ENCODE data around the gene PA2G4.

Gene PA2G4

GRCh38 chr12:56119361-56119796 is 15.0 kb downstream of the PA2G4 start:
- Histone ChIP-seq H3K36me3 (ENCODE audit: control insufficient read depth, insufficient read depth, low read length) (peaks cover 6% of the 10 kb centered on the region), H3K27me3 (replicated peaks; ENCODE audit: control insufficient read depth, insufficient read depth, low read length) (no peaks in the 10 kb centered on the region), H3K4me3 (replicated peaks; ENCODE audit: low read depth, low read length) (peak overlapping the region; percentile 73)
- peak; percentile 65 for TF ChIP-seq CTCF (IDR thresholded peaks at IDR 0.05; ENCODE audit: insufficient read depth, low read length, poor library complexity, severe bottlenecking)
- DNase-seq (ENCODE audit: extremely low read depth, insufficient read length), result no peak

GRCh38 chr12:56120158-56120846 is 15.9 kb downstream of the PA2G4 start:
- Histone ChIP-seq H3K4me3 (replicated peaks; ENCODE audit: low read depth, low read length) (no peak overlapping the region), H3K27me3 (replicated peaks; ENCODE audit: control insufficient read depth, insufficient read depth, low read length) (no peaks in the 10 kb centered on the region), H3K36me3 (ENCODE audit: control insufficient read depth, insufficient read depth, low read length) (peaks cover 6% of the 10 kb centered on the region)
- no peak for TF ChIP-seq CTCF (IDR thresholded peaks at IDR 0.05; ENCODE audit: insufficient read depth, low read length, poor library complexity, severe bottlenecking)
- no peak for DNase-seq (ENCODE audit: extremely low read depth, insufficient read length)

- H3K27me3 ChIP-seq (replicated peaks; ENCODE audit: control insufficient read depth, insufficient read depth, low read length), result no peaks in the 10 kb centered on the region
- no peak overlapping the region for H3K4me3 ChIP-seq (replicated peaks; ENCODE audit: low read depth, low read length)
- TF ChIP-seq CTCF (IDR thresholded peaks at IDR 0.05; ENCODE audit: insufficient read depth, low read length, poor library complexity, severe bottlenecking), result no peak
- H3K36me3 ChIP-seq (ENCODE audit: control insufficient read depth, insufficient read depth, low read length), result peaks cover 6% of the 10 kb centered on the region
- DNase-seq (ENCODE audit: extremely low read depth, insufficient read length), result no peak
These were observed 17.0 kb downstream of the PA2G4 start for GRCh38 chr12:56121204-56121870.

- no peaks in the 10 kb centered on the region for H3K27me3 ChIP-seq (replicated peaks; ENCODE audit: control insufficient read depth, insufficient read depth, low read length)
- peaks cover 6% of the 10 kb centered on the region for H3K36me3 ChIP-seq (ENCODE audit: control insufficient read depth, insufficient read depth, low read length)
- no peak for TF ChIP-seq CTCF (IDR thresholded peaks at IDR 0.05; ENCODE audit: insufficient read depth, low read length, poor library complexity, severe bottlenecking)
- no peak for DNase-seq (ENCODE audit: extremely low read depth, insufficient read length)
- H3K4me3 ChIP-seq (replicated peaks; ENCODE audit: low read depth, low read length), result no peak overlapping the region
These were observed 18.3 kb downstream of the PA2G4 start for GRCh38 chr12:56122637-56123036.

- no peak for DNase-seq (ENCODE audit: extremely low read depth, insufficient read length)
- Histone ChIP-seq H3K36me3 (ENCODE audit: control insufficient read depth, insufficient read depth, low read length) (peaks cover 6% of the 10 kb centered on the region), H3K27me3 (replicated peaks; ENCODE audit: control insufficient read depth, insufficient read depth, low read length) (no peaks in the 10 kb centered on the region), H3K4me3 (replicated peaks; ENCODE audit: low read depth, low read length) (no peak overlapping the region)
- no peak for TF ChIP-seq CTCF (IDR thresholded peaks at IDR 0.05; ENCODE audit: insufficient read depth, low read length, poor library complexity, severe bottlenecking)
These were observed 19.8 kb downstream of the PA2G4 start for GRCh38 chr12:56124133-56124532.

All from GM06990 (cell line).